Astrocyte of the cerebellum (primary cell): ENCODE results near the gene LCE4A.
"Not testable (repeated sequence)": the region's sequence is repeated elsewhere in the genome, so short reads cannot be mapped to it uniquely, and the experiment has no call there.

Source experiments
- DNase-seq: peaks from one replicate; pipeline ENCODE4 v3.0.0-alpha.2; 2011; ENCODE audit warnings: low read depth
- H3K4me3 ChIP-seq: 2 replicates; pipeline ENCODE4 v1.5.1; 2011; ENCODE audit warnings: mild to moderate bottlenecking, low read depth, low read length, moderate library complexity
- CTCF ChIP-seq: IDR thresholded peaks from 2 replicates; pipeline ENCODE4 v1.5.1; 2012; ENCODE audit warnings: low read length, low read depth, moderate library complexity, mild to moderate bottlenecking; ENCODE audit errors: missing control alignments
- in situ Hi-C: cut with HindIII; loops from 2 replicates; pipeline ENCODE4 v1.10.0; 2017; ENCODE audit warnings: low sequenced_read_pairs

LCE4A gene

GRCh38 chr1:152707860-152708259 lies at the start of gene LCE4A:
Gene LCE4A, plus strand, starts transcription at chr1:152708160. Its CDS starts 916 bp downstream, at chr1:152709076.
- DNase-seq: no peak
- in situ Hi-C loops: no loop called here
- no peak within 1 kb of the TSS for H3K4me3 ChIP-seq
- TF ChIP-seq CTCF: no peak

- TF ChIP-seq CTCF: no peak
- DNase-seq: no peak
- H3K4me3 ChIP-seq: no peak overlapping the region
- in situ Hi-C loops: no loop called here
These were observed 49.3 kb upstream of the LCE4A start for GRCh38 chr1:152658649-152659048.

- in situ Hi-C loops: no loop called here
- no peak for TF ChIP-seq CTCF
- no peak for DNase-seq
- no peak within 1 kb of the TSS for H3K4me3 ChIP-seq
These were observed 44.9 kb upstream of the LCE4A start, which contains the start of gene LCE2D for GRCh38 chr1:152663098-152663497. Gene LCE2D, plus strand, starts transcription at chr1:152663380. Its CDS starts 726 bp downstream, at chr1:152664106.

- in situ Hi-C loops, DNase-seq, H3K4me3 ChIP-seq: not testable (repeated sequence)
These were observed 41.8 kb upstream of the LCE4A start for GRCh38 chr1:152666171-152666570.

- TF ChIP-seq CTCF: no peak
- H3K4me3 ChIP-seq: no peak overlapping the region
- DNase-seq: no peak
- in situ Hi-C loops: no loop called here
These were observed 40.3 kb upstream of the LCE4A start for GRCh38 chr1:152667648-152668047.

GRCh38 chr1:152673016-152673415 lies 34.9 kb upstream of the LCE4A start:
- DNase-seq: no peak
- in situ Hi-C loops: no loop called here
- H3K4me3 ChIP-seq: no peak overlapping the region
- TF ChIP-seq CTCF: no peak

GRCh38 chr1:152674983-152675382 lies 33.0 kb upstream of the LCE4A start, which contains the start of gene LCE2C:
Gene LCE2C, plus strand, starts transcription at chr1:152675279. Its CDS starts 737 bp downstream, at chr1:152676016.
- H3K4me3 ChIP-seq, DNase-seq, in situ Hi-C loops: not testable (repeated sequence)

- in situ Hi-C loops: no loop called here
- no peak for TF ChIP-seq CTCF
- no peak overlapping the region for H3K4me3 ChIP-seq
- DNase-seq: no peak
These were observed 28.5 kb upstream of the LCE4A start for GRCh38 chr1:152679459-152679858.
